ENCODE data around the gene OR8D1.

The OR8D1 gene

GRCh38 chr11:124313849-124314248 is at the start of gene OR8D1:
Gene OR8D1, minus strand, starts transcription at chr11:124313949. Its CDS starts 3,183 bp downstream, at chr11:124310766.
- no peak for DNase-seq

GRCh38 chr11:124359566-124359965 is 45.8 kb upstream of the OR8D1 start:
- DNase-seq: no peak

- DNase-seq: no peak
These were observed 32.7 kb upstream of the OR8D1 start for GRCh38 chr11:124346311-124346955.

GRCh38 chr11:124344346-124344745 is 30.6 kb upstream of the OR8D1 start:
- no peak for DNase-seq

GRCh38 chr11:124340142-124340447 is 26.3 kb upstream of the OR8D1 start:
- DNase-seq: no peak

GRCh38 chr11:124339396-124340141 is 25.8 kb upstream of the OR8D1 start:
- no peak for DNase-seq

GRCh38 chr11:124331873-124332272 is 18.1 kb upstream of the OR8D1 start:
- no peak for DNase-seq

GRCh38 chr11:124329787-124330478 is 16.2 kb upstream of the OR8D1 start:
- DNase-seq: no peak

- DNase-seq: no peak
These were observed 14.0 kb upstream of the OR8D1 start for GRCh38 chr11:124327775-124328174.

- no peak for DNase-seq
These were observed 8.6 kb upstream of the OR8D1 start for GRCh38 chr11:124322356-124322755.

- DNase-seq: no peak
These were observed 6.3 kb upstream of the OR8D1 start, which contains the start of gene OR8D2 for GRCh38 chr11:124320097-124320496. Gene OR8D2, minus strand, starts transcription at chr11:124320197. Its CDS starts 0 bp downstream, at chr11:124320197.

- no peak for DNase-seq
These were observed 1.3 kb upstream of the OR8D1 start for GRCh38 chr11:124315052-124315451.

GRCh38 chr11:124313131-124313530 is 618 bp downstream of the OR8D1 start:
- DNase-seq: no peak

GRCh38 chr11:124311670-124312069 is 2.1 kb downstream of the OR8D1 start:
- DNase-seq: no peak

- no peak for DNase-seq
These were observed 2.5 kb downstream of the OR8D1 start for GRCh38 chr11:124311269-124311668.

- DNase-seq: no peak
These were observed 3.0 kb downstream of the OR8D1 start for GRCh38 chr11:124310721-124311120.

GRCh38 chr11:124307093-124307492 is 6.7 kb downstream of the OR8D1 start:
- DNase-seq: no peak

- no peak for DNase-seq
These were observed 11.2 kb downstream of the OR8D1 start for GRCh38 chr11:124302347-124303125.

- DNase-seq: no peak
These were observed 12.2 kb downstream of the OR8D1 start for GRCh38 chr11:124301548-124301947.

GRCh38 chr11:124297921-124298320 is 15.8 kb downstream of the OR8D1 start:
- DNase-seq: no peak

- DNase-seq: no peak
These were observed 17.7 kb downstream of the OR8D1 start for GRCh38 chr11:124296016-124296415.

- DNase-seq: no peak
These were observed 19.1 kb downstream of the OR8D1 start for GRCh38 chr11:124294687-124295086.
